ENCODE data around the gene STXBP5. TPM values are rescaled to one million over a fixed set of nuclear protein-coding genes. Genes with fewer than 3 reads are reported as not detected.

Gene STXBP5
- total RNA-seq, 1 experiment from 2014 or later: 17.9 TPM

- Histone ChIP-seq H3K4me1 (peaks cover 7% of the 10 kb centered on the region; the same call in 1 of the 2 replicates), H3K27me3 (replicated peaks; ENCODE audit: control insufficient read depth, insufficient read depth, low read length) (no peaks in the 10 kb centered on the region), H3K9me3 (no peaks in the 10 kb centered on the region), H3K36me3 (ENCODE audit: control insufficient read depth, insufficient read depth, low read length) (no peaks in the 10 kb centered on the region), H3K4me3 (ENCODE audit: low read depth, low read length) (no peak overlapping the region)
- Mint-ChIP-seq H3K4me3 (ENCODE audit: unreplicated experiment) (no peak overlapping the region), H3K27me3 (ENCODE audit: insufficient read depth, unreplicated experiment) (no peaks in the 10 kb centered on the region), H3K4me1 (ENCODE audit: low read depth, unreplicated experiment) (peaks cover 7% of the 10 kb centered on the region), H3K36me3 (ENCODE audit: insufficient read depth, unreplicated experiment) (peaks cover 5% of the 10 kb centered on the region), H3K27ac (ENCODE audit: unreplicated experiment) (no peak overlapping the region), H3K9me3 (ENCODE audit: unreplicated experiment) (no peaks in the 10 kb centered on the region)
- ChIA-PET CTCF (no interaction called here), POLR2A (no interaction called here)
- TF ChIP-seq CTCF (IDR thresholded peaks at IDR 0.05; ENCODE audit: insufficient read depth in 1 of 2, low read depth in 1 of 2, low read length in 1 of 2, severe bottlenecking in 1 of 2, unreplicated experiment in 1 of 2): no peak
- no peak for DNase-seq
- intact Hi-C loops (cut with micrococcal nuclease; ENCODE audit: unreplicated experiment): no loop called here
- BruUV-seq (replicated peaks): no TSS peak
Observed at GRCh38 chr6:147207351-147207750, 3.1 kb downstream of the STXBP5 start.

- Mint-ChIP-seq H3K27ac (ENCODE audit: unreplicated experiment) (no peak overlapping the region), H3K27me3 (ENCODE audit: insufficient read depth, unreplicated experiment) (no peaks in the 10 kb centered on the region), H3K36me3 (ENCODE audit: insufficient read depth, unreplicated experiment) (peaks cover 5% of the 10 kb centered on the region), H3K4me1 (ENCODE audit: low read depth, unreplicated experiment) (peaks cover 7% of the 10 kb centered on the region), H3K4me3 (ENCODE audit: unreplicated experiment) (no peak overlapping the region), H3K9me3 (ENCODE audit: unreplicated experiment) (no peaks in the 10 kb centered on the region)
- no peak overlapping the region for H3K4me3 ChIP-seq (ENCODE audit: low read depth, low read length)
- CTCF ChIA-PET: no interaction called here
- POLR2A ChIA-PET: no interaction called here
- H3K36me3 ChIP-seq (ENCODE audit: control insufficient read depth, insufficient read depth, low read length): no peaks in the 10 kb centered on the region
- no peak for TF ChIP-seq CTCF (IDR thresholded peaks at IDR 0.05; ENCODE audit: insufficient read depth in 1 of 2, low read depth in 1 of 2, low read length in 1 of 2, severe bottlenecking in 1 of 2, unreplicated experiment in 1 of 2)
- BruUV-seq (replicated peaks): no TSS peak
- no peaks in the 10 kb centered on the region for H3K27me3 ChIP-seq (replicated peaks; ENCODE audit: control insufficient read depth, insufficient read depth, low read length)
- H3K4me1 ChIP-seq: peaks cover 7% of the 10 kb centered on the region; the same call in 1 of the 2 replicates
- DNase-seq: no peak
- H3K9me3 ChIP-seq: no peaks in the 10 kb centered on the region
- intact Hi-C loops (cut with micrococcal nuclease; ENCODE audit: unreplicated experiment): no loop called here
Observed at GRCh38 chr6:147207837-147208754, 3.9 kb downstream of the STXBP5 start.

- Mint-ChIP-seq H3K4me1 (ENCODE audit: low read depth, unreplicated experiment) (peaks cover 7% of the 10 kb centered on the region), H3K36me3 (ENCODE audit: insufficient read depth, unreplicated experiment) (peaks cover 5% of the 10 kb centered on the region), H3K27me3 (ENCODE audit: insufficient read depth, unreplicated experiment) (no peaks in the 10 kb centered on the region), H3K27ac (ENCODE audit: unreplicated experiment) (no peak overlapping the region), H3K4me3 (ENCODE audit: unreplicated experiment) (no peak overlapping the region), H3K9me3 (ENCODE audit: unreplicated experiment) (no peaks in the 10 kb centered on the region)
- ChIA-PET CTCF (no interaction called here), POLR2A (no interaction called here)
- H3K9me3 ChIP-seq: no peaks in the 10 kb centered on the region
- intact Hi-C loops (cut with micrococcal nuclease; ENCODE audit: unreplicated experiment): no loop called here
- no peak for DNase-seq
- peaks cover 7% of the 10 kb centered on the region; the same call in 1 of the 2 replicates for H3K4me1 ChIP-seq
- H3K36me3 ChIP-seq (ENCODE audit: control insufficient read depth, insufficient read depth, low read length): no peaks in the 10 kb centered on the region
- no TSS peak for BruUV-seq (replicated peaks)
- no peak overlapping the region for H3K4me3 ChIP-seq (ENCODE audit: low read depth, low read length)
- no peaks in the 10 kb centered on the region for H3K27me3 ChIP-seq (replicated peaks; ENCODE audit: control insufficient read depth, insufficient read depth, low read length)
- TF ChIP-seq CTCF (IDR thresholded peaks at IDR 0.05; ENCODE audit: insufficient read depth in 1 of 2, low read depth in 1 of 2, low read length in 1 of 2, severe bottlenecking in 1 of 2, unreplicated experiment in 1 of 2): no peak
Observed at GRCh38 chr6:147209762-147210449, 5.7 kb downstream of the STXBP5 start.

Measured in Caco-2 (cell line).